Stomach (tissue), 9 donors: ENCODE measurements around the gene VWA8. TPM values are rescaled to one million over a fixed set of nuclear protein-coding genes. Genes with fewer than 3 reads are reported as not detected.
A peak's percentile ranks its signal among the peaks of the same experiment; 100 is the strongest.

Experiments used
- DNase-seq, 2 donors: peaks; one replicate each; pipeline versions ENCODE4 v3.0.0 to v3.0.0-alpha.2; 2013 to 2019
- H3K27ac ChIP-seq, 5 donors: fragments of 200-600 bp in 4 of 5; sonication (generic) in 4 of 5; one replicate each; pipeline ENCODE4 v1.5.1; 2013 to 2019; ENCODE audit warnings: mild to moderate bottlenecking in 1 of 5, moderate library complexity in 1 of 5
- H3K27me3 ChIP-seq, 3 donors: fragments of 200-600 bp; sonication (generic); one replicate each; pipeline ENCODE4 v1.5.1; 2017 to 2019; ENCODE audit warnings: mixed run types in 1 of 3
- H3K36me3 ChIP-seq, 4 donors: fragments of 200-600 bp; sonication (generic); 1 replicate in 3 of 4; 2 replicates in 1 of 4; pipeline ENCODE4 v1.5.1; 2016 to 2019
- H3K4me1 ChIP-seq, 4 donors: fragments of 200-600 bp; sonication (generic); one replicate each; pipeline ENCODE4 v1.5.1; 2016 to 2019
- H3K4me3 ChIP-seq, 4 donors: fragments of 200-600 bp; sonication (generic) in 3 of 4; one replicate each; pipeline ENCODE4 v1.5.1; 2016 to 2019; ENCODE audit warnings: mild to moderate bottlenecking in 1 of 4
- H3K9me3 ChIP-seq, 4 donors: fragments of 200-600 bp; sonication (generic); one replicate each; pipeline ENCODE4 v1.5.1; 2016 to 2019
- CTCF ChIP-seq, 7 experiments: fragments of 450-650 bp in 4 of 7; fragments of 200-600 bp in 3 of 7; sonication (generic) in 3 of 7; IDR thresholded peaks; one replicate each; pipeline ENCODE4 v1.5.1; 2016 to 2019; ENCODE audit warnings: antibody characterized with exemption in 7 of 7, control low read depth in 2 of 7, mild to moderate bottlenecking in 1 of 7
- EP300 ChIP-seq: sonication (generic); formaldehyde crosslinking; IDR thresholded peaks from one replicate; pipeline ENCODE4 v1.6.1; 2017; ENCODE audit warnings: antibody characterized with exemption
- POLR2A ChIP-seq, 4 donors: fragments of 450-650 bp; IDR thresholded peaks; one replicate each; pipeline ENCODE4 v1.6.1; 2016; ENCODE audit warnings: antibody characterized with exemption in 4 of 4, control low read depth in 2 of 4, mild to moderate bottlenecking in 1 of 4, moderate library complexity in 1 of 4
- POLR2AphosphoS5 ChIP-seq, 3 donors: sonication (generic); formaldehyde crosslinking; IDR thresholded peaks; one replicate each; pipeline ENCODE4 v1.6.1; 2016; ENCODE audit warnings: antibody characterized with exemption in 3 of 3
- WGBS, 5 donors: extraction: QIAGEN DNeasy Blood & Tissue Kit in 3 of 5; methylation state at CpG; one replicate each; pipeline versions ENCODE4 v1.1.5 to v1.1.7; 2013 to 2018; 5-methylcytosine and 5-hydroxymethylcytosine counted together
- intact Hi-C: fragments of 100-400 bp; cut with DNase I; formaldehyde crosslinking; loops from one replicate; pipeline ENCODE4 v1.15.1; 2023; ENCODE audit warnings: low total_unique reads
- polyA plus RNA-seq, 3 donors: library from polyadenylated mRNA; stranded (reverse); fragments of 200-250 nt; gene quantifications; one replicate each; pipeline ENCODE4 v1.2.3, GENCODE V29; 2013
- total RNA-seq, 5 donors: library from RNA; depleted of rRNA; stranded (reverse); fragments of >200 nt; gene quantifications; one replicate each; pipeline versions ENCODE4 v1.1.0 to v1.2.3, GENCODE V29; 2014 to 2016
- donor health status: healthy with polysubstance abuse.
- donor health status: Bipolar disorder and iron deficiency.
- donor health status: healthy.

The VWA8 gene
- total and polyA plus RNA-seq, 8 donors, result 3.3 to 99.2 (median 25.4) TPM

GRCh38 chr13:41697578-41697977, 263.3 kb downstream of the VWA8 start:
- peak overlapping the region in 2 of 5 donors; percentile 51 to 75 for H3K27ac ChIP-seq
- intact Hi-C loops, result no loop called here

GRCh38 chr13:41696163-41697003, 264.5 kb downstream of the VWA8 start:
- peaks cover 6 to 45% (median 23%) of the 10 kb centered on the region in 4 donors for H3K4me1 ChIP-seq
- no peaks in the 10 kb centered on the region for H3K9me3 ChIP-seq
- TF ChIP-seq CTCF (IDR thresholded peaks at IDR 0.05) (no peak), EP300 (no peak), POLR2AphosphoS5 (IDR thresholded peaks at IDR 0.05) (no peak), POLR2A (IDR thresholded peaks at IDR 0.05) (no peak)
- intact Hi-C loops, result no loop called here
- no peaks in the 10 kb centered on the region for H3K27me3 ChIP-seq
- peaks cover 0 to 16% (median 7%) of the 10 kb centered on the region in 4 donors for H3K36me3 ChIP-seq
- H3K4me3 ChIP-seq, result no peak overlapping the region
- peak overlapping the region in 4 of 5 donors; percentile 26 to 75 (median 42) for H3K27ac ChIP-seq
- DNase-seq, result peak in 1 of 2 donors; percentile 36

More at GRCh38 chr13:41697578-41697977, 263.3 kb downstream of the VWA8 start:
- DNase-seq, result no peak
- Histone ChIP-seq H3K4me3 (no peak overlapping the region), H3K36me3 (peaks cover 0 to 16% (median 3%) of the 10 kb centered on the region in 4 donors), H3K9me3 (no peaks in the 10 kb centered on the region), H3K4me1 (peaks cover 8 to 48% (median 23%) of the 10 kb centered on the region in 4 donors), H3K27me3 (no peaks in the 10 kb centered on the region)
- TF ChIP-seq EP300 (no peak), POLR2A (IDR thresholded peaks at IDR 0.05) (no peak), CTCF (IDR thresholded peaks at IDR 0.05) (no peak)
- 93 to 97% (median 96%) methylated on average over 6 of the region's 6 CpGs for WGBS, 5 donors

- H3K36me3 ChIP-seq, result peaks cover 0 to 27% (median 23%) of the 10 kb centered on the region in 4 donors
- TF ChIP-seq CTCF (IDR thresholded peaks at IDR 0.05), result no peak
- peak; percentile 23 to 54 (median 40) for TF ChIP-seq POLR2AphosphoS5 (IDR thresholded peaks at IDR 0.05)
- no peak for TF ChIP-seq POLR2A (IDR thresholded peaks at IDR 0.05)
- WGBS, 5 donors, result 41 to 66% (median 57%) methylated on average over 5 of the region's 5 CpGs
- DNase-seq, result peak in 1 of 2 donors; percentile 92
- intact Hi-C loops, result no loop called here
- H3K27ac ChIP-seq, result peak overlapping the region in 4 of 5 donors; percentile 31 to 75 (median 54)
- H3K4me1 ChIP-seq, result peaks cover 0 to 36% (median 18%) of the 10 kb centered on the region in 4 donors
- H3K4me3 ChIP-seq, result no peak overlapping the region
- H3K27me3 ChIP-seq, result no peaks in the 10 kb centered on the region
- H3K9me3 ChIP-seq, result no peaks in the 10 kb centered on the region
These were observed 266.2 kb downstream of the VWA8 start for GRCh38 chr13:41694545-41695301.

- intact Hi-C loops, result no loop called here
- TF ChIP-seq POLR2AphosphoS5 (IDR thresholded peaks at IDR 0.05) (no peak), CTCF (IDR thresholded peaks at IDR 0.05) (no peak), EP300 (no peak), POLR2A (IDR thresholded peaks at IDR 0.05) (no peak)
- Histone ChIP-seq H3K4me1 (peaks cover 0 to 36% (median 18%) of the 10 kb centered on the region in 4 donors), H3K27ac (no peak overlapping the region), H3K36me3 (peaks cover 0 to 33% (median 21%) of the 10 kb centered on the region in 4 donors), H3K27me3 (no peaks in the 10 kb centered on the region), H3K9me3 (no peaks in the 10 kb centered on the region), H3K4me3 (no peak overlapping the region)
- no peak for DNase-seq
- WGBS, 5 donors, result 48 to 82% (median 69%) methylated on average over 1 of the region's 1 CpG
These were observed 267.5 kb downstream of the VWA8 start for GRCh38 chr13:41693434-41693833.
